SJSA1 (cell line): ENCODE results near the gene THTPA. TPM values are rescaled to one million over a fixed set of nuclear protein-coding genes. Genes with fewer than 3 reads are reported as not detected.
"Not testable (repeated sequence)": the region's sequence is repeated elsewhere in the genome, so short reads cannot be mapped to it uniquely, and the experiment has no call there.

Experiments
- DNase-seq, 2 experiments: peaks; one replicate each; pipeline ENCODE4 v3.0.0-alpha.2; 2015 to 2020; ENCODE audit warnings: low spot score in 2 of 2, low read depth in 1 of 2
- H3K27ac ChIP-seq: fragments of 250-450 bp; sonication (Bioruptor Pico); 2 replicates; pipeline ENCODE4 v1.5.1; 2020; ENCODE audit warnings: mild to moderate bottlenecking, moderate library complexity
- H3K27me3 ChIP-seq: fragments of 250-450 bp; sonication (Bioruptor Pico); replicated peaks from 2 replicates; pipeline ENCODE4 v1.5.1; 2020; ENCODE audit warnings: mild to moderate bottlenecking, moderate library complexity
- H3K36me3 ChIP-seq: fragments of 250-450 bp; sonication (Bioruptor Pico); 2 replicates; pipeline ENCODE4 v1.5.1; 2020; ENCODE audit warnings: mild to moderate bottlenecking
- H3K4me1 ChIP-seq: fragments of 250-450 bp; sonication (Bioruptor Pico); replicated peaks from 2 replicates; pipeline ENCODE4 v1.6.1; 2021; ENCODE audit warnings: mild to moderate bottlenecking
- H3K4me3 ChIP-seq: fragments of 250-450 bp; sonication (Bioruptor Pico); 2 replicates; pipeline ENCODE4 v1.5.1; 2020; ENCODE audit warnings: mild to moderate bottlenecking
- H3K9me3 ChIP-seq: fragments of 250-450 bp; sonication (Bioruptor Pico); replicated peaks from 2 replicates; pipeline ENCODE4 v1.5.1; 2020; ENCODE audit warnings: mild to moderate bottlenecking
- total RNA-seq: library from RNA; depleted of rRNA; stranded (reverse); fragments of >200 nt; shearing (Covaris generic); gene quantifications from 2 replicates; pipeline ENCODE4 v1.2.3, GENCODE V29; 2014; rRNA removed

THTPA gene
- total RNA-seq, 1 experiment from 2014 or later, result 5.0 TPM

- Histone ChIP-seq H3K9me3 (no peaks in the 10 kb centered on the region), H3K4me1 (peaks cover 5% of the 10 kb centered on the region; the same call in 1 of the 2 replicates), H3K27ac (no peak overlapping the region), H3K4me3 (no peak overlapping the region), H3K27me3 (no peaks in the 10 kb centered on the region), H3K36me3 (no peaks in the 10 kb centered on the region)
- DNase-seq, result no peak
Observed at GRCh38 chr14:23604675-23605170, 48.7 kb downstream of the THTPA start.

GRCh38 chr14:23605931-23606585 is 50.0 kb downstream of the THTPA start:
- peaks cover 5% of the 10 kb centered on the region; the same call in 1 of the 2 replicates for H3K4me1 ChIP-seq
- no peak overlapping the region for H3K4me3 ChIP-seq
- peaks cover 9% of the 10 kb centered on the region for H3K27me3 ChIP-seq
- no peak overlapping the region for H3K27ac ChIP-seq
- no peaks in the 10 kb centered on the region for H3K36me3 ChIP-seq
- no peaks in the 10 kb centered on the region for H3K9me3 ChIP-seq
- DNase-seq, result peak in 1 of 2 experiments; percentile 19

GRCh38 chr14:23608454-23608853 is 52.4 kb downstream of the THTPA start:
- Histone ChIP-seq H3K4me3 (no peak overlapping the region), H3K27ac (no peak overlapping the region), H3K4me1 (peaks cover 5% of the 10 kb centered on the region; the same call in 1 of the 2 replicates), H3K36me3 (no peaks in the 10 kb centered on the region), H3K9me3 (no peaks in the 10 kb centered on the region), H3K27me3 (peaks cover 11% of the 10 kb centered on the region)
- DNase-seq, result no peak

- Histone ChIP-seq H3K27ac (no peak overlapping the region), H3K36me3 (no peaks in the 10 kb centered on the region), H3K27me3 (peaks cover 11% of the 10 kb centered on the region), H3K4me1 (peaks cover 5% of the 10 kb centered on the region; the same call in 1 of the 2 replicates), H3K4me3 (no peak overlapping the region), H3K9me3 (no peaks in the 10 kb centered on the region)
- no peak for DNase-seq
Observed at GRCh38 chr14:23609001-23609400, 52.9 kb downstream of the THTPA start.

GRCh38 chr14:23609411-23610089 is 53.5 kb downstream of the THTPA start:
- not testable (repeated sequence) for H3K27ac ChIP-seq, H3K4me3 ChIP-seq, H3K4me1 ChIP-seq, H3K9me3 ChIP-seq, H3K36me3 ChIP-seq, DNase-seq
- H3K27me3 ChIP-seq, result peaks cover 11% of the 10 kb centered on the region

Other genes starting within 250 kb of the THTPA start
- gene BCL2L2, start 249.4 kb upstream of the THTPA start, total RNA-seq, result 17.4 and 18.0 TPM in 2 replicates
- gene PABPN1, start 234.8 kb upstream of the THTPA start, total RNA-seq, result 76.2 and 93.4 TPM in 2 replicates
- gene SLC22A17, start 203.4 kb upstream of the THTPA start, total RNA-seq, result 1.7 and 3.2 TPM in 2 replicates
- gene EFS, start 191.1 kb upstream of the THTPA start, total RNA-seq, result not detected in 2 replicates
- gene IL25, start 183.5 kb upstream of the THTPA start, total RNA-seq, result not detected in 2 replicates
- gene CMTM5, start 179.2 kb upstream of the THTPA start, total RNA-seq, result not detected in 2 replicates
- not detected in 2 replicates for gene MYH6, start 148.0 kb upstream of the THTPA start, total RNA-seq
- gene MYH7, start 120.6 kb upstream of the THTPA start, total RNA-seq, result not detected in 2 replicates
- 51.6 and 53.1 TPM in 2 replicates for gene NGDN, start 86.6 kb upstream of the THTPA start, total RNA-seq
- not detected in 2 replicates for gene ZFHX2, start 4.5 kb upstream of the THTPA start, total RNA-seq
- 0.74 and 1.1 TPM in 2 replicates for gene AP1G2, start 11.5 kb downstream of the THTPA start, total RNA-seq
- not detected in 2 replicates for gene JPH4, start 22.5 kb downstream of the THTPA start, total RNA-seq
- 0.21 and 1.2 TPM in 2 replicates for gene DHRS2, start 80.1 kb downstream of the THTPA start, total RNA-seq